ENCODE data around the gene OTOR. TPM values are rescaled to one million over a fixed set of nuclear protein-coding genes. Genes with fewer than 3 reads are reported as not detected.
A peak's percentile ranks its signal among the peaks of the same experiment; 100 is the strongest.

Gene OTOR
- total and polyA plus RNA-seq, 2 of the 8 experiments (the other 6 are each of a cell fraction or from before 2014, with no cell fraction given) = not detected

DNA sequence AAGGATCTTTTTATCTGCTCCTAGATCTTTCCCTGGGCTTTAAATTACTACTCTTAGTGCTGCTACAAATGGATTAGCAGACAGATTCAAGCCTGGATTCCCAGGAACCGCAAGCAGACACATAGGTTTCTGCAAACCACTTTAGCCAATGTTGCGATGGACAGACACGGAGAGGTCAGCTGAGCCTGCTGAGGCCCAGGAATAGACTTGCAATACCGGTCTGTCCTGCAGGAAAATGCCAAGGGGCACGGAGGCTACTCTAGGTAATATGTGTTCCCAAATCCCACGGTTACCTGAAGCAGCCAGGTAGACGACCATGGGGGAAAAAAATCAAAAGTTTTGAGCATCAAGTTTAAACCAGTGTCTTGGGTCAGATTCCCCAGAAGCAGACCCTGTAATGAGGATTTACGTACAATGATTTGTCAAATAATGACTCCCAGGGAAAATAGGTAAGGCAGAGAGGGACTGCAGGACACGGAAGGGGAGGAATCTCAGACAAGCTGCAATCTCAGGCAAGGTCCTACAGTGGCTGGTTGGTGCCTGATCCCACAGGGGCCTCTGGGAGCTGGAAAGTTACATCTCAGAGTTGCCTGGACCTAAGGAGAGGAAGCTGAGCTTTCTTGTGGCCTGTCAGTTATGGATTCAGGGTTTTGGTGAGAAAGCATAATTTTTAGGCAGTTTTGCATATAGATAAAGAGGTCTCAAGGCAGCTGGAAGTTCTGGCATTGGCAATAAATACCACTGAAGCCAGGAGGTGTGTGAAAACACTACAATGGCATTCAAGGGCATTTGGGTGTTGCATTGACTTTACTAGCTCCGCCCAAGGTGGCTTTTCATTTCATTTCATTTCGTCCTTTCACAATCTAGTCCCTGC is 12.5 kb downstream of the OTOR start:
- Histone ChIP-seq H3K79me2 (ENCODE audit: control insufficient read depth in 1 of 2, insufficient read depth in 2 of 2, low read length in 2 of 2) (no peaks in the 10 kb centered on the region), H2BK120ac (replicated peaks; ENCODE audit: low read depth, low read length) (no peak overlapping the region), H3K4me2 (ENCODE audit: insufficient read depth in 1 of 2, low read depth in 2 of 2, low read length in 2 of 2) (no peak overlapping the region; a peak in 1 of 4 replicates), H2AFZ (ENCODE audit: low read length) (peak overlapping the region; percentile 93), H4K8ac (ENCODE audit: extremely low read depth, insufficient read depth, low read length) (no peak overlapping the region), H4K5ac (ENCODE audit: insufficient read length, low read depth, low read length) (no peak overlapping the region), H3K23ac (ENCODE audit: insufficient read length) (no peak overlapping the region), H2BK12ac (ENCODE audit: low read depth, low read length) (no peak overlapping the region), H4K91ac (replicated peaks; ENCODE audit: insufficient read length, low read length) (no peak overlapping the region), H3K23me2 (ENCODE audit: low read depth, low read length) (no peaks in the 10 kb centered on the region), H3K36me3 (ENCODE audit: control insufficient read depth in 2 of 4, insufficient read depth in 4 of 4, low read length in 3 of 4) (no peaks in the 10 kb centered on the region), H2BK5ac (ENCODE audit: low read depth, low read length) (no peak overlapping the region), H3K4me1 (replicated peaks in 1 of 4; ENCODE audit: control insufficient read depth in 3 of 4, insufficient read depth in 4 of 4, low read length in 3 of 4) (peaks cover 0 to 10% (median 2%) of the 10 kb centered on the region in 4 experiments; a peak in 2 of 7 replicates), H3K4me3 (ENCODE audit: extremely low read depth in 1 of 4, insufficient read depth in 2 of 4, low read depth in 3 of 4, low read length in 4 of 4) (no peak overlapping the region), H3K56ac (replicated peaks; ENCODE audit: insufficient read length, low read depth, low read length) (no peak overlapping the region), H3K9ac (replicated peaks in 1 of 4; ENCODE audit: extremely low read depth in 1 of 4, low read depth in 3 of 4, low read length in 3 of 4) (no peak overlapping the region), H3K9me3 (ENCODE audit: insufficient read depth in 2 of 2, low read depth in 1 of 2, low read length in 1 of 2) (peaks cover 6% of the 10 kb centered on the region in 2 experiments), H3K14ac (ENCODE audit: insufficient read length) (no peak overlapping the region), H2BK15ac (ENCODE audit: low read length) (no peak overlapping the region), H3K27me3 (replicated peaks in 1 of 4; ENCODE audit: control insufficient read depth in 3 of 4, extremely low read depth in 1 of 4, insufficient read depth in 3 of 4, low read length in 3 of 4) (no peaks in the 10 kb centered on the region), H2AK5ac (ENCODE audit: low read depth, low read length) (no peak overlapping the region), H4K20me1 (replicated peaks in 1 of 2; ENCODE audit: control insufficient read depth in 1 of 2, insufficient read depth in 2 of 2, low read length in 2 of 2) (no peaks in the 10 kb centered on the region), H3K18ac (ENCODE audit: extremely low read depth, low read length) (no peak overlapping the region; the same call in 1 of the 2 replicates), H2BK20ac (ENCODE audit: low read length) (no peak overlapping the region), H3K4ac (replicated peaks; ENCODE audit: insufficient read length, low read depth, low read length) (no peak overlapping the region), H3K27ac (ENCODE audit: low read depth, low read length) (no peak overlapping the region), H3K79me1 (ENCODE audit: low read depth, low read length) (no peaks in the 10 kb centered on the region)
- no peak for TF ChIP-seq TEAD4 (IDR thresholded peaks at IDR 0.05; ENCODE audit: low read depth, low read length)
- TF ChIP-seq CHD1 (IDR thresholded peaks at IDR 0.05; ENCODE audit: low read depth, low read length) = no peak
- TF ChIP-seq TAF7 (optimal IDR thresholded peaks at IDR 0.05; ENCODE audit: borderline replicate concordance, low read depth, low read length) = no peak
- no peak for TF ChIP-seq RBBP5 (IDR thresholded peaks at IDR 0.05; ENCODE audit: borderline replicate concordance, low read depth, low read length)
- no peak for TF ChIP-seq EGR1 (IDR thresholded peaks at IDR 0.05; ENCODE audit: borderline replicate concordance, low read depth, low read length)
- TF ChIP-seq RNF2 (IDR thresholded peaks at IDR 0.05; ENCODE audit: borderline replicate concordance, low read depth, low read length, missing control alignments, poor library complexity, severe bottlenecking) = no peak
- no peak for TF ChIP-seq ASH2L (IDR thresholded peaks at IDR 0.05; ENCODE audit: low read length)
- TF ChIP-seq TBP (IDR thresholded peaks at IDR 0.05; ENCODE audit: low read depth, low read length) = no peak
- TF ChIP-seq BRCA1 (IDR thresholded peaks at IDR 0.05; ENCODE audit: low read depth, low read length) = no peak
- no peak for TF ChIP-seq RAD21 (IDR thresholded peaks at IDR 0.05 in 1 of 2, conservative IDR thresholded peaks at IDR 0.05 in 1 of 2; ENCODE audit: low read depth in 2 of 2, low read length in 2 of 2)
- no peak for TF ChIP-seq CBX5 (IDR thresholded peaks at IDR 0.05; ENCODE audit: low read depth, low read length)
- no peak for TF ChIP-seq ZNF274 (IDR thresholded peaks at IDR 0.05; ENCODE audit: borderline replicate concordance, extremely low read depth, low read length)
- no peak for FAIRE-seq
- CTCF ChIA-PET (ENCODE audit: partially characterized antibody) = interaction anchor here (0.6 to 4.6 kb wide), 25 partner anchors 8 to 1358 kb away, joined by 3 to 42 read pairs (median 3); partner anchors contain the start of gene OTOR
- no peak for DNase-seq (ENCODE audit: low read depth in 1 of 2, low spot score in 2 of 2)
- POLR2A ChIA-PET (ENCODE audit: partially characterized antibody) = no interaction called here
- WGBS, 2 experiments (ENCODE audit: extremely low coverage in 1 of 2, insufficient coverage in 1 of 2, insufficient read length in 1 of 2, insufficient replicate concordance in 2 of 2, low coverage in 1 of 2, low lambda C conversion rate in 2 of 2, missing lambda C conversion rate in 1 of 2) = 77% methylated on average over 11 of the region's 11 CpGs; no CpG with 5 or more reads in 1 of the 2 experiments

All from H1 (cell line).